ENCODE data around the gene WDR55. TPM values are rescaled to one million over a fixed set of nuclear protein-coding genes. Genes with fewer than 3 reads are reported as not detected.

The WDR55 gene
- total RNA-seq, 3 donors from 2014 or later, result 20.0 to 25.6 (median 25.3) TPM

DNA sequence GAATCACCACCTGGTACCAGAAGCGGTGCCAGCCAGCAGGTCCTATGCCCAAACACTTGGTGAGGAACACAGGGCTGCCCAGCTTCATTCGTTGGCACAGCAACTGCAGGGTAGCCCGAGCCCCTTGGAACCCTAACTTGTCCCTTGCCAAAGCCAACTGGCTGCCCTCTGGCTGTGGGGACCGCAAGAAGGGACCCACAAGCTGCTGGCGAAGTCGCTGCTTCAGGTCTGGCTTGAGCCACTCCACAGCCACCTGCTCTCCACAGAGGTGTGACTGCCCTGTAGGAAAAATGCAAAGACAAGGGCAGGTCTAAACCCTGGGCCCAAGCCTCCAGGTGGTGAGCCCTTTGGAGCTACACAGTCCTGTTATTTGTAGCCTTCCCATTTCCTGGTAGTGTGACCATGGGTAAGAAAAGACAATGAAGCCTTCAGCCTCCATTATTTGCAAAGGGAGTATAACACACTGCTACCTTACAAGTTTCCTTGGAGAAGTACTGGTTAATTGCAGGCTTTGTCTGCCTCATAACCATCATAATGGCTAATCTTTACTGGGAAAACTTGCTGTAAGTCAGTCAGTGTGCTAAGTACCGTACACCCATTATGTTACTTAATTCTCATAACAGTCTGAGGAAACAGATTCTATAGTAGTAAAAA lies 6.9 kb downstream of the WDR55 start:
- peaks cover 6% of the 10 kb centered on the region for H3K36me3 ChIP-seq
- no peak for DNase-seq (ENCODE audit: low spot score in 2 of 2)
- H3K27ac ChIP-seq, result no peak overlapping the region
- peaks cover 0 to under 1% of the 10 kb centered on the region in 2 donors for H3K4me1 ChIP-seq
- no peaks in the 10 kb centered on the region for H3K27me3 ChIP-seq
- no peaks in the 10 kb centered on the region for H3K9me3 ChIP-seq
- TF ChIP-seq POLR2A (IDR thresholded peaks at IDR 0.05) (no peak), POLR2AphosphoS5 (IDR thresholded peaks at IDR 0.05) (no peak)
- TF ChIP-seq, protein P1, sequence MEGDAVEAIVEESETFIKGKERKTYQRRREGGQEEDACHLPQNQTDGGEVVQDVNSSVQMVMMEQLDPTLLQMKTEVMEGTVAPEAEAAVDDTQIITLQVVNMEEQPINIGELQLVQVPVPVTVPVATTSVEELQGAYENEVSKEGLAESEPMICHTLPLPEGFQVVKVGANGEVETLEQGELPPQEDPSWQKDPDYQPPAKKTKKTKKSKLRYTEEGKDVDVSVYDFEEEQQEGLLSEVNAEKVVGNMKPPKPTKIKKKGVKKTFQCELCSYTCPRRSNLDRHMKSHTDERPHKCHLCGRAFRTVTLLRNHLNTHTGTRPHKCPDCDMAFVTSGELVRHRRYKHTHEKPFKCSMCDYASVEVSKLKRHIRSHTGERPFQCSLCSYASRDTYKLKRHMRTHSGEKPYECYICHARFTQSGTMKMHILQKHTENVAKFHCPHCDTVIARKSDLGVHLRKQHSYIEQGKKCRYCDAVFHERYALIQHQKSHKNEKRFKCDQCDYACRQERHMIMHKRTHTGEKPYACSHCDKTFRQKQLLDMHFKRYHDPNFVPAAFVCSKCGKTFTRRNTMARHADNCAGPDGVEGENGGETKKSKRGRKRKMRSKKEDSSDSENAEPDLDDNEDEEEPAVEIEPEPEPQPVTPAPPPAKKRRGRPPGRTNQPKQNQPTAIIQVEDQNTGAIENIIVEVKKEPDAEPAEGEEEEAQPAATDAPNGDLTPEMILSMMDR (IDR thresholded peaks at IDR 0.05), result no peak
- intact Hi-C loops (cut with DNase I; ENCODE audit: low total_unique reads), result no loop called here
- H3K4me3 ChIP-seq, result no peak overlapping the region

DNA sequence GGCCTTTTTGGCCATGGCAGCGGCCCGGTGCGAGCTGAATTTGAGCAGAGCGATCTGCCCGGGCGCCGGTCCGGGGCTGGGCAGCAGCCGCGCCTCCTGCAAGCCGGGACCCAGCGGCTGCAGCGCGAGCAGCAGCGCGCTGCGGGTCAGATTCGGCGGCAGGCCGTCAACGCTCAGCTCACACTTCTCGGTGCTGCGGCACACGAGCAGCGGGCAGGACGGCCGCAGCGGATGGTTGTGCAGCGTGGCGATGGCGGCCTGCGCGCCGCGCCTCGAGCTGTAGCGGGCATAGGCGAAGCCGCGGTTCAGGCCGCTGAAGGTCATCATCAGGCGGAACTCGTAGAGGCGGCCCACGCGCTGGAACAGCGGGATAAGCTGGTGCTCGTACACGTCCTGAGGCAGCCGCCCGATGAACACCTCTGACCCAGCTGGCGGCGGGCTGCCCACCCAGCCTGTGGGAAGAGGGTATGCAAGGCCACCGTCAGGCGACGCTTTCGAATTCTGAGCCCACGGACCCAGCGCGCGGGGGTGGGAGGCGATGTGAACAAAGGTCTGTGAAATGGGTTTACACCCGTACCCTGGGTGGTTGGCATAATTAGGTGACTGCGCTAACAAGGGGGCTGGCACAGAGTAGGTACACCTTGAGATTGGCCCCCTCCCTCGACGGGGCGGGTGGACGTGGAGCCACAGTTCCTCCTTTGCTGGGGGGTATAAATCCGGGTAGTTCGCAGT lies 7.9 kb downstream of the WDR55 start:
- peaks cover 6% of the 10 kb centered on the region for H3K36me3 ChIP-seq

DNA sequence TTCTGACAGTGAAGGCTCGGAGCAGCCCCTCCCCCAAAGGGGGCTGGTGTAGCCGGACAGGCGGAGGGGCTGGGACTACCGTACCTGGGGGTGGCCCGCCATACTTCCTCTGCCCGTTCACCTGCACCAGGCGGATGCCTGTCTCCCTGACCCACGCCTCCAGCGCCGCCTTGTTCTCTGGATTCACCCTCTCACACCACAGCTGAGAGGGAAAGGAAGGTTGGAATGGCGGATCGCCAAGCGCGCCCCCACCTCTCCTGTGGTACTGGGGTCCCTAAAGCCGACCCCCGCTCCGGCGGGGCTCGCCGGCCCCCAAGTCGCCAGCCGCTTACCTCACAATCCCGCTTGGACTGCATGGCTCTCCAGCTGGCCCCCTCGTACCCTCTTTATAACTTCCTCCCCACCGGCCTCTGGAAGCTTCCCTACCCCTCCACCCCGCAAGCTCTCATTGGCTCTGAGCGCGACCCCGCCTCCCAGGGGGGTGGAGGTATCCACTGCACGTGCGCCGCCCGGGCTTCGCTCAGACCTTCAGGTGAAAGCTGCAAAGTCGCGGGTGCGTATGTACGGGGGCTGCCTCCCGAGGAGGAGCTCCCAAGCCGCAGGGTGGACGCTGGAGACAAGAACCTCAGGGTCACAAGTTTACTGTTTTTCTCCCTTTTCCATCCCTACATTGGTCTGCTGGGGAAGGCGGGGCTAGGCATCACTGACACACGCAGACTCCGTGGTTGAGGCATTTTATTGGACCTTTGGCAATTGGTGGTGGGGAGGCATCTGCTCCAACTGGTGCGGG lies 8.7 kb downstream of the WDR55 start, which contains the start of gene DND1:
DND1 (minus strand) TSS at position 390 of the 790 bp plus-strand sequence; CDS start at position 356, 34 bp downstream.
- TF ChIP-seq POLR2A (IDR thresholded peaks at IDR 0.05), result no peak
- TF ChIP-seq, protein P1 (IDR thresholded peaks at IDR 0.05), result no peak
- no peak for TF ChIP-seq POLR2AphosphoS5 (IDR thresholded peaks at IDR 0.05)
- no peak within 1 kb of the TSS for H3K27ac ChIP-seq
- H3K27me3 ChIP-seq, result no peaks in the 10 kb centered on the region
- intact Hi-C loops (cut with DNase I; ENCODE audit: low total_unique reads), result no loop called here
- peak within 1 kb of the TSS in 2 of 3 donors; percentile 28 to 44 for H3K4me3 ChIP-seq
- no peaks in the 10 kb centered on the region for H3K9me3 ChIP-seq
- H3K36me3 ChIP-seq, result peaks cover 6% of the 10 kb centered on the region
- DNase-seq (ENCODE audit: low spot score in 2 of 2), result no peak
- no peaks in the 10 kb centered on the region for H3K4me1 ChIP-seq

More for the DNA sequence above, 7.9 kb downstream of the WDR55 start:
- H3K27me3 ChIP-seq, result no peaks in the 10 kb centered on the region
- DNase-seq (ENCODE audit: low spot score in 2 of 2), result no peak
- intact Hi-C loops (cut with DNase I; ENCODE audit: low total_unique reads), result no loop called here
- H3K9me3 ChIP-seq, result no peaks in the 10 kb centered on the region
- TF ChIP-seq, protein P1 (IDR thresholded peaks at IDR 0.05), result no peak
- TF ChIP-seq POLR2A (IDR thresholded peaks at IDR 0.05) (no peak), POLR2AphosphoS5 (IDR thresholded peaks at IDR 0.05) (no peak)
- peak overlapping the region in 2 of 3 donors; percentile 28 to 44 for H3K4me3 ChIP-seq
- H3K27ac ChIP-seq, result no peak overlapping the region
- H3K4me1 ChIP-seq, result no peaks in the 10 kb centered on the region

DNA sequence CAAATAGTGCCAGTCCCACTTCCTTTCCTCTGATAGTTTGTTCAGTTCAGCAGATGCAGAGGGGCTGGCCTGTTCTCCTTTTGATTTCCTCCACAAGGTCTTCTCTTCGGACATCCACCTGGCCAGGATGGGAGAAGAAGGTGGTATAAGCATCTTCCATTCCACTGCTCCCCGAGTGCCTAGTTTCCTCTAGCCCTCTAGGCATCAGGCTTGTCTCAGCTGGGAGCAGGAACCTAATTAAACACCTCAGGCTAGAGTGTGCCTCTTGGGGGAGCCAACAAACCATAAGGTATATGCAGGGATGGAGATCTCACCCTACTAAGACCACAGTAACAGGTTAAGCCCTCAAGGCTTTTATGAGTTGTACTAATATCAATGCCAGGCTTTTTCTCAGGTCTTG lies 9.5 kb downstream of the WDR55 start:
- Histone ChIP-seq H3K4me3 (no peak overlapping the region), H3K36me3 (peaks cover 6% of the 10 kb centered on the region), H3K4me1 (no peaks in the 10 kb centered on the region), H3K9me3 (no peaks in the 10 kb centered on the region), H3K27me3 (no peaks in the 10 kb centered on the region), H3K27ac (no peak overlapping the region)
- TF ChIP-seq POLR2AphosphoS5 (IDR thresholded peaks at IDR 0.05), result no peak
- TF ChIP-seq POLR2A (IDR thresholded peaks at IDR 0.05), result no peak
- TF ChIP-seq, protein P1 (IDR thresholded peaks at IDR 0.05), result no peak
- intact Hi-C loops (cut with DNase I; ENCODE audit: low total_unique reads), result no loop called here
- no peak for DNase-seq (ENCODE audit: low spot score in 2 of 2)
